Activated CD4-positive, alpha-beta memory T cell treated with anti-CD3 and anti-CD28 coated beads, Interleukin-2, amount 10 ng/mL, durations not matched to agents 7 days and 5 days (primary cell): Measurements from ENCODE around the gene ZNF207. TPM values are rescaled to one million over a fixed set of nuclear protein-coding genes. Genes with fewer than 3 reads are reported as not detected.
"Not testable (repeated sequence)": the region's sequence is repeated elsewhere in the genome, so short reads cannot be mapped to it uniquely, and the experiment has no call there.

ENCODE experiments used
- CTCF ChIA-PET: fragments of 350-600 bp; sonication (Branson Sonifier 250); formaldehyde crosslinking; loops from one replicate; lab custom pipeline; 2021; ENCODE audit warnings: antibody characterized with exemption, inconsistent platforms; lab: Charles Lee
- POLR2A ChIA-PET: fragments of 350-600 bp; sonication (Branson Sonifier 250); formaldehyde crosslinking; loops from one replicate; lab custom pipeline; 2021; ENCODE audit warnings: antibody characterized with exemption; lab: Charles Lee
- DNase-seq: peaks from one replicate; pipeline ENCODE4 v3.0.0-alpha.2; 2020
- H3K27ac Mint-ChIP-seq: one replicate; pipeline ENCODE4 v1.8.0; 2021; ENCODE audit warnings: mild to moderate bottlenecking, mixed read lengths
- H3K27me3 Mint-ChIP-seq: one replicate; pipeline ENCODE4 v1.8.0; 2021; ENCODE audit warnings: mixed read lengths
- H3K36me3 Mint-ChIP-seq: one replicate; pipeline ENCODE4 v1.8.0; 2021; ENCODE audit warnings: low read depth, mixed read lengths
- H3K4me1 Mint-ChIP-seq: one replicate; pipeline ENCODE4 v1.8.0; 2021; ENCODE audit warnings: mixed read lengths
- H3K4me3 Mint-ChIP-seq: one replicate; pipeline ENCODE4 v1.8.0; 2021; ENCODE audit warnings: mild to moderate bottlenecking, mixed read lengths
- H3K9me3 Mint-ChIP-seq: one replicate; pipeline ENCODE4 v1.8.0; 2021; ENCODE audit warnings: mixed read lengths
- total RNA-seq, 2 experiments: library from RNA; stranded (reverse); gene quantifications; one replicate each; pipeline ENCODE4 v1.2.3, GENCODE V29; 2021

ZNF207 gene
- 100 to 1,000 TPM; 238 to 257 TPM for total RNA-seq

DNA sequence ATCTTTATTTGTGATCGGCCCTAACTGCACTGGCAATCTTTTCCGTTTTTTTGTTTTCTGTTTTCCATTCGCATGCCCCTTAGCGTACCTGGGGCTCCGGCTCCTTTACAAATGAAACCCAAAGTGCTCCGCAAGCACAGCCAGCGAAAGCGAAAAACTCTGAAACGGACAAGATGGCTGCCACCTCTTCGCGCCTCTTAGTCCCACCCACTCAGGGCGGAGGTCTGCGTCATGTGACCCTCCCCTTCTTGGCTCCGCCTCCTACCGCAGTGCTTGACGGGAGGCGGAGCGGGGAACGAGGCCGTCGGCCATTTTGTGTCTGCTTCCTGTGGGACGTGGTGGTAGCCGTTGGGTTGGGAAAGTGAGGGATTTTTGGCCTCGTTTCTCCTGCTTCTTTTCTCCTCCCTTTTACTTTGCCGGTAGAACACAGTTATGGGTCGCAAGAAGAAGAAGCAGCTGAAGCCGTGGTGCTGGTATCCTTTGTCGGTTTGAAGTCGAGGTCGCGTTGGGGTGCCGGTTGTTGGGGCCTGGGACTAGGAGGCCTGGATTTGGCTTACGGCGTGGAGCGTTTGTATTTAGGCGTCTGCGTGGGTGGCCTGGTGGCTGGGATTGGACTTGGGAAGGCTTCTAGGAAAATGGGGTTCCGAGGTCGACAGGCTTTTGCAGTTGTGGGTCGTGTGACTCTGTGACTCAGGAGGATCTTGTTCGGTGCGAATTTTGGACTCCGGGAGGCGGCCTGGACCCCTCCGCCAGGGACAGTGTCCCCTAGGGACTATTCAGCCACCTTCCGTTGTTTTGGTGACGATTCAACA is at the start of gene ZNF207:
Gene ZNF207, plus strand, starts transcription at position 304 of the 812 bp plus-strand sequence. Its CDS starts 129 bp downstream, at position 433.
- H3K36me3 Mint-ChIP-seq: peaks cover 49% of the 10 kb centered on the region
- CTCF ChIA-PET: interaction anchor here (1.0 to 2.4 kb wide), 7 partner anchors 9 to 343 kb away, joined by 3 to 18 read pairs (median 5); partner anchors contain the start of genes C17orf75, LRRC37B and PSMD11
- H3K9me3 Mint-ChIP-seq: no peaks in the 10 kb centered on the region
- peak within 1 kb of the TSS; percentile 99 for H3K27ac Mint-ChIP-seq
- DNase-seq: peak; percentile 96
- H3K4me1 Mint-ChIP-seq: peaks cover 38% of the 10 kb centered on the region
- H3K27me3 Mint-ChIP-seq: no peaks in the 10 kb centered on the region
- POLR2A ChIA-PET: interaction anchor here (0.6 to 11.0 kb wide), 22 partner anchors 9 to 413 kb away, joined by 3 to 189 read pairs (median 4); partner anchors contain the start of genes C17orf75, LRRC37B, PSMD11 and SUZ12
- H3K4me3 Mint-ChIP-seq: peak within 1 kb of the TSS; percentile 97

DNA sequence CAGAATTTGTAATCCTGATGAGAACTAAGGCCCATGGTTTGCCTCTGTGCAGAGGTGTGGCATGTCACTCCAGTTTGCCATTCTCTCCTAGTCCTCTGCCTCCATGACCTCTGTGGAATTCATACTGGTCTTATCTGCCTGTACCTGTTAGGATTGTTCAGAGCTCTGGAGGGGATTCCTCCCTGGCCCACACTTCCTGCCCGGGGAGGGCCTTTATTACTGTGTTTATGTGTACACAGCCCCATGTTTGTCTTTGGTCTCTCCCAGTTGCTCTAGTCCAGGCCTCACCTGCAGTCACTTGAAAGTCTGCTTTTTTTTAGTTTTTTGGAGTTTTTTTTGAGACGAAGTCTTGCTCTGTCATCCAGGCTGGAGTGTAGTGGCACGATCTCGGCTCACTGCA is 47.9 kb upstream of the ZNF207 start:
- ChIA-PET POLR2A (no interaction called here), CTCF (interaction anchor here (1.2 kb wide), 1 partner anchor 49 kb away, joined by 3 read pairs; no protein-coding TSS in a partner anchor)
- H3K4me3 Mint-ChIP-seq: no peak overlapping the region
- H3K27ac Mint-ChIP-seq: no peak overlapping the region
- H3K36me3 Mint-ChIP-seq: no peaks in the 10 kb centered on the region
- no peak for DNase-seq
- no peaks in the 10 kb centered on the region for H3K9me3 Mint-ChIP-seq
- H3K4me1 Mint-ChIP-seq: no peaks in the 10 kb centered on the region
- peaks cover under 1% of the 10 kb centered on the region for H3K27me3 Mint-ChIP-seq

DNA sequence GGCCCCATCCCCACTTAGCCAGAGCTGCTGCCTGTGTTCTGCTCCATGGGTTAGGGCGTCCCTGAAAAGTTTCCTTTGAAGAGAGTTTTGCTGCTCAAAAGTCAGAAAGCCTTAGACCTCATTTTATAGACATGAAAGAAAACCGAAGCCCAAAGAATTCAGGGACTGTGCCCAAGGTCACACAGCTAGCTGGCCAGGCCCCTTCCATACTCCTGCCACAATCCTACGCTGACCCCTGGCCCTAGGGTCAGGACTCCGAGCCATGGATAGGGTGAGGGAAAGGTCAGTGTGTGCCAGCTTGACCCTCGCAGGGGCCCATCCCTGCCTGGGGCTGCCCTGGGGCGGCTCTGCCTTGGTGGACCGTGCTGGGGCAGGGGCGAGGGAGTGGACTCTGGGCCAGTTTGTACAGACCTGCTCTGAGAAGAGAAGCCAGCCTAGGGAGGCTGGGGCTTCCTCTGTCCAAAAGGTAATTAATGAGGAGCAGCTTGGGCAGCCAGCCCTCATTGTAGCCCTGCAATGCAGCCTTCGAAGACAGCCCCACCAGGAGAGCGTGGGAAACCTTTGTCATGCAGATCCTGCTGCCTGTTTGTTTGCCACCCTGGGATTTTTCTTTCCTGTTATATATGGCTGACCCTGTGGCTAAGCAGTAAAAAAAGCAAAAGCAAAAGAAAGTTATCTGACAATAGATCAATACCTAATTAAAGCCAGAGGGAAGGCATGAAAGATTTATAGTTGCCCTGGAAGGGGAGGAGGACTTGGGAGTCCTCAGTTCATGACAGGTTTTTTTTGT is 46.9 kb upstream of the ZNF207 start:
- Mint-ChIP-seq H3K36me3 (no peaks in the 10 kb centered on the region), H3K27ac (no peak overlapping the region), H3K9me3 (no peaks in the 10 kb centered on the region), H3K4me3 (no peak overlapping the region), H3K4me1 (no peaks in the 10 kb centered on the region), H3K27me3 (peaks cover 4% of the 10 kb centered on the region)
- CTCF ChIA-PET: interaction anchor here (1.2 kb wide), 1 partner anchor 50 kb away, joined by 3 read pairs; no protein-coding TSS in a partner anchor
- POLR2A ChIA-PET: no interaction called here
- DNase-seq: no peak

DNA sequence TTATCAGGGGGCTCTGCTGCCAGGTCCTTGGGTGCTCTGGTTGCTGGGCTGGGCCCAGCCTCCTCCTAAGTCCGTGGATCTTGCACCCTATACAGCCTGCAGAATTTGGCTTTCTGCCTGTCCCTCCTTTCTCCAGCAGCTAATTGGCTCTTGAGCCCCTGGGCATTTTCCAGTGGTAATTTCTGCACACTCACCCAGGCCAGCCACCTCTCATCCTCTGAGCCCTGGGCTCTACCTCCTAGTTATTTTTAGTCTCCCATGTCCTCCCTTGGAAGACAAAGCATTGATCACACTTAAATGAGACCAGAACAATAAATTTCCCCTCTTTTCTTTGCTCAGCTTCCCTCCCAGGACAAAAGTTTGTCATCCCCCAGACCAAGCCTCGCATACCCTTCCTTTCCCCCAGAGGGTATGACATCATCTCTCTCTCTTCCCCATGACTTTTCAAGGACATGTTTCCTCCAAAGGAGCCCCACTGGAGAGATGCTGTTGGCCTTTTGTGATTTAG is 46.1 kb upstream of the ZNF207 start:
- H3K4me3 Mint-ChIP-seq: no peak overlapping the region
- POLR2A ChIA-PET: no interaction called here
- no peak overlapping the region for H3K27ac Mint-ChIP-seq
- no peaks in the 10 kb centered on the region for H3K9me3 Mint-ChIP-seq
- H3K4me1 Mint-ChIP-seq: no peaks in the 10 kb centered on the region
- no peaks in the 10 kb centered on the region for H3K36me3 Mint-ChIP-seq
- CTCF ChIA-PET: no interaction called here
- DNase-seq: no peak
- H3K27me3 Mint-ChIP-seq: peaks cover 5% of the 10 kb centered on the region

DNA sequence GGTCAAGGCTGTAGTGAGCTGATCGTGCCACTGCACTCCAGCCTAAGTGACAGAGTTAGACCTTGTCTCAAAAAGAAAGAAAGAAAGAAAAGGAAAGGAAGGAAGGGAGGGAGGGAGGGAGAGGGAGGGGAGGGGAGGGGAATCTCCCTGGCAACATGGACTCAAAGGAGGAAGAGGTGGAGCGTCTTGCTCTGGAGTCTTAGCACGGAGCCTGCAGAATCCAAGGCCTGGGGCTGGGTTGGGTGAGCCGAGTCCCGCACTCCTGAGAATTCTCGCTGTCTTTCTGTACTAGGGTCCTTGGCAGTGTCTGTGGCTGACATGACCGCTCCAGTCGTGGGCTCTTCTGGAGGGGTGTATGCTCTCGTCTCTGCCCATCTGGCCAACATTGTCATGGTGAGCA is 44.9 kb upstream of the ZNF207 start:
- Mint-ChIP-seq H3K9me3 (no peaks in the 10 kb centered on the region), H3K36me3 (no peaks in the 10 kb centered on the region), H3K27me3 (peaks cover 5% of the 10 kb centered on the region), H3K27ac (no peak overlapping the region), H3K4me3 (no peak overlapping the region), H3K4me1 (no peaks in the 10 kb centered on the region)
- DNase-seq: no peak
- POLR2A ChIA-PET: no interaction called here
- CTCF ChIA-PET: no interaction called here

DNA sequence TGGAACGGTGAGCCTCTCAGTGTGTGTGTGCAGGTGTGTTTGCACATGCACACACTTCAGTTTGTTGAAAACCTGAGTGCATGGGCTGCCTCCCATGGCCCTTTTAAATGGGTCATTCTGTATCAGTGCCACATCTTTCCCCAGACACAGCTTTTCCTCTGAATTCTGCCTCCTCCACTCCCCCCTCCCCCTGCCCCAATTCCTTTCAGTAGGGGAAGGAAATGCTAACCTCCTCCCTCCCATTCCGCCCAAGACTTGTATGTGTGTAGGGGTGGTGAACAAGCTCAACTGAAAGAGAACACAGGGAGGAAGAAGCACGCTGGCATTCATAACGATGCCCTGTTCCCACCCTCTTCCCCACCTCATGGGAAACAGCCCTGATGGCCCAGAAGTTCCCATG is 42.3 kb upstream of the ZNF207 start:
- no peaks in the 10 kb centered on the region for H3K36me3 Mint-ChIP-seq
- POLR2A ChIA-PET: no interaction called here
- CTCF ChIA-PET: no interaction called here
- no peaks in the 10 kb centered on the region for H3K4me1 Mint-ChIP-seq
- no peaks in the 10 kb centered on the region for H3K9me3 Mint-ChIP-seq
- peaks cover 5% of the 10 kb centered on the region for H3K27me3 Mint-ChIP-seq
- DNase-seq: no peak
- H3K4me3 Mint-ChIP-seq: no peak overlapping the region
- no peak overlapping the region for H3K27ac Mint-ChIP-seq

DNA sequence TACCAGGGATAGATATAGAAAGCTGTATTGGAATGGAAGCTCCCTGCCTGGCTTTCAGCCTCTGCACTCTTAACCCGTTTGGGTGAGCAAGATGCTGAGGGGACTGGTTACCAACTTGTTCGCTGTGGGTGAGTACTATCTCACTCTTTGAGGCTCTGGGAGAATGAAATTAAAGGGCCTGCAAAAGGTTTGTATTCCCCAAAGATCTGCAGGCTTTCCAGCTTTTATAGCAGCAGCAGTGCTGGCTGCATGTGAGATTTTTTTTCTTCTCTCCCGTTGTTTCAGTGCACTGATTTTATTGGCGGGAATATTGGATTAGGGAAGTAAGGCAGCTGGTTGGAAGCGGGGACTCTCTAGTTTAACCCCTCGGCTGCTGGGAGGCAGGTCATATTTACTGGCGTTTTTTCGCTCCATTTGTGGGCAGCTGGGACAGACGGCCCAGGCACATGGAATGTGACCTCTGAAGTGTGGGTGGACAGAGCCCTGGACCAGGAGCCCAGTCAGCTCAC is 38.9 kb upstream of the ZNF207 start:
- no peak for DNase-seq
- Mint-ChIP-seq H3K27ac (no peak overlapping the region), H3K4me3 (no peak overlapping the region), H3K4me1 (no peaks in the 10 kb centered on the region), H3K9me3 (no peaks in the 10 kb centered on the region), H3K27me3 (peaks cover 13% of the 10 kb centered on the region), H3K36me3 (no peaks in the 10 kb centered on the region)
- POLR2A ChIA-PET: no interaction called here
- CTCF ChIA-PET: interaction anchor here (0.6 to 0.7 kb wide), 3 partner anchors 58 to 421 kb away, joined by 3 to 4 read pairs (median 3); no protein-coding TSS in a partner anchor

DNA sequence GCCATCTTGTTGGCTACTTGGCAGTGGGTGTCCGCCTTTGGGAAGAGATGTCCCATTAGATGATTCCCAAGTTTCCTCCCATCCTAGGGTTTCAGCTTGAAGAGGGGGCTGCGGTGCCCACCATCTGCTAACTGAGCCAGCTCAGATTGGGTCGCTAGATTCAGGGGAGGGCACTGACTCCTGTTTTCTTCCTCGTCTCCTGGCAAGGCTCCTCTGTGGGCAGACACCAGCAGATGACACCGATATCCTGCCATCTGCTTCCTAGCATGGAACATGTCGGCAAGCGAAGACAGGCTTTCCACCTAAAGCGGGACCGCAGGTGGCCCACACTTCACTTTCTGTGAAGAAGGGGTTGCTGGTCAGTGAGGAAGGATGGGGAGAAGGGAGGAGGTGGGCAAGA is 35.3 kb upstream of the ZNF207 start:
- Mint-ChIP-seq H3K4me1 (peaks cover 15% of the 10 kb centered on the region), H3K27ac (no peak overlapping the region), H3K36me3 (no peaks in the 10 kb centered on the region), H3K9me3 (no peaks in the 10 kb centered on the region), H3K27me3 (peaks cover 11% of the 10 kb centered on the region), H3K4me3 (no peak overlapping the region)
- DNase-seq: no peak
- CTCF ChIA-PET: no interaction called here
- POLR2A ChIA-PET: no interaction called here

DNA sequence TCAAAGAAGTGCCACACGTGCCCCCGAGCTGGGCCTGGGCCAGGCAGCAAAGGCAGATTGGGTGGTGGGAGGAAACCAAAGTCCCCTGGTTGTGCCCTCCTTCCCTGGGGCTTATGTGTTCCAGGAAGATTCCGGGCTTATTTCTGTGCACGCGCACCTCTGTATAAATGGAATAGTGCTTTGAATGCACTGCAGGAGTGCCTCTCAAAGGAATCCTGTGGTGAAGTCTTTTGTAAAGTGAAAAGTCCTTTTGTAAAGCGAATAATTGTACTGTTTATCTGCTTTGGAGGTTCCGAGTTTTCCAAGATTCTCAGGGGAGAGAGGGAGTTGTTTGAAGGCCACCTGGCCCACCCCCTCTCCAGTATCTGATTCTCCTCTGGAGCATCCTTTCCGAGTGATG is 34.8 kb upstream of the ZNF207 start:
- peaks cover 17% of the 10 kb centered on the region for H3K4me1 Mint-ChIP-seq
- H3K4me3 Mint-ChIP-seq: no peak overlapping the region
- no peaks in the 10 kb centered on the region for H3K36me3 Mint-ChIP-seq
- no peaks in the 10 kb centered on the region for H3K9me3 Mint-ChIP-seq
- peaks cover 11% of the 10 kb centered on the region for H3K27me3 Mint-ChIP-seq
- CTCF ChIA-PET: interaction anchor here (1.0 kb wide), 1 partner anchor 62 kb away, joined by 4 read pairs; no protein-coding TSS in a partner anchor
- no peak overlapping the region for H3K27ac Mint-ChIP-seq
- no peak for DNase-seq
- POLR2A ChIA-PET: interaction anchor here (0.7 to 1.1 kb wide), 2 partner anchors 26 to 33 kb away, joined by 3 to 4 read pairs; no protein-coding TSS in a partner anchor

DNA sequence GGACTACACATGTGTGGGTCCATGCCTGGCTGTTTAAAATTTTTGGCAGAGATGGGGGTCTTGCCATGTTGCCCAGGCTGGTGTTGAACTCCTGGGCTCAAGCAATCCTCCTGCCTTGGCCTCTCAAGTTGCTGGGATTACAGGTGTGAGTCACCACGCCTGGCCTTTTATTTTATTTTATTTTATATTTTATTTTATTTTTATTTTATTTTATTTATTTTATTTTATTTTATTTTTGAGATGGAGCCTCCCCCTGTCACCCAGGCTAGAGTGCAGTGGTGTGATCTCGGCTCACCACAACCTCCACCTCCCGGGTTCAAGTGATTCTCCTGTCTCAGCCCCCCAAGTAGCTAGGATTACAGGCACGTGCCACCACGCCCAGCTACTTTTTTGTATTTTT is 33.3 kb upstream of the ZNF207 start:
- not testable (repeated sequence) for H3K27ac Mint-ChIP-seq, H3K4me3 Mint-ChIP-seq, DNase-seq, H3K36me3 Mint-ChIP-seq, H3K9me3 Mint-ChIP-seq
- peaks cover 11% of the 10 kb centered on the region for H3K27me3 Mint-ChIP-seq
- H3K4me1 Mint-ChIP-seq: peaks cover 17% of the 10 kb centered on the region
- ChIA-PET POLR2A (interaction anchor here (1.0 kb wide), 1 partner anchor 34 kb away, joined by 4 read pairs; the partner anchor contains the start of gene ZNF207), CTCF (interaction anchor here (0.6 kb wide), 1 partner anchor 47 kb away, joined by 3 read pairs; no protein-coding TSS in a partner anchor)

DNA sequence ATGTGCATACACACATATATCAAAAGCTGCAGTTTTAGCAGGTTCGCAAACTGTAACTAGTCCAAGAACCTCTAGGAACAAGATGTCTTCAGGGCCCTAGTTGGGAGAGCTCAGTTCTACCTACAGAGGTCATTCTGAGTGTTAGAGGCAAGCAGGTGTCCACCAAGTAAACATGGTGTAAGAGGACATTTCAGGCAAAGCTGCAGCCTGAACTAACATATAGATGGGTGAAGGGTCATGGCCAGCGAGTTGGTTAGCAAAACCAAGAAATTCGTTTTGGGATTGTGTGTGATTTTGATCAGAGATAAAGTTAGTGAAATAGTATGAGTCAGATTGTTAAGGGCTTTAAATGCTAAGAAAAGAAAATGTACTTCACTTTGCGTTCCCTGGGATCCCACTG is 32.6 kb upstream of the ZNF207 start:
- no peaks in the 10 kb centered on the region for H3K36me3 Mint-ChIP-seq
- DNase-seq: no peak
- peaks cover 11% of the 10 kb centered on the region for H3K27me3 Mint-ChIP-seq
- H3K4me3 Mint-ChIP-seq: no peak overlapping the region
- H3K9me3 Mint-ChIP-seq: no peaks in the 10 kb centered on the region
- ChIA-PET CTCF (interaction anchor here (1.8 kb wide), 1 partner anchor 64 kb away, joined by 7 read pairs; no protein-coding TSS in a partner anchor), POLR2A (interaction anchor here (1.0 kb wide), 1 partner anchor 33 kb away, joined by 4 read pairs; the partner anchor contains the start of gene ZNF207)
- no peak overlapping the region for H3K27ac Mint-ChIP-seq
- peaks cover 19% of the 10 kb centered on the region for H3K4me1 Mint-ChIP-seq

DNA sequence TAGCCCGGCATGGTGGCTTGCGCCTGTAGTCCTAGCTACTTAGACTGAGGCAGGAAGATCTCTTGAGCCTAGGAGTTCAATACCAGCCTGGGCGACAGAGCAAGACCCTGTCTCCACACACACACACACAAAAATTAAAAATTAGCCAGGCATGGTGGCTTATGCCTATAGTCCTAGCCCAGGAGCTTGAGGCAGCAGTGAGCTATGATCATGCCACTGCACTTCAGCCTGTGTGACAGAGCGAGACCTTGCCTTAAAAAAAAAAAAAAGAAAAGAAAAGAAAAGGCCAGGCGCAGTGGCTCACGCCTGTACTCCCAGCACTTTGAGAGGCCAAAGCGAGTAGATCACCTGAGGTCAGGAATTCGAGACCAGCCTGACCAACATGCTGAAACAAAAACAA is 31.9 kb upstream of the ZNF207 start:
- no peak for DNase-seq
- Mint-ChIP-seq H3K4me3 (no peak overlapping the region), H3K9me3 (no peaks in the 10 kb centered on the region), H3K36me3 (no peaks in the 10 kb centered on the region), H3K27ac (no peak overlapping the region), H3K27me3 (peaks cover 11% of the 10 kb centered on the region), H3K4me1 (peaks cover 22% of the 10 kb centered on the region)
- ChIA-PET CTCF (interaction anchor here (0.6 to 2.7 kb wide), 9 partner anchors 11 to 126 kb away, joined by 3 to 30 read pairs (median 4); partner anchors contain the start of gene PSMD11), POLR2A (interaction anchor here (1.0 to 1.4 kb wide), 2 partner anchors 13 to 32 kb away, joined by 4 read pairs; partner anchors contain the start of gene ZNF207)
